SK-MEL-5 (cell line): ENCODE data around the gene BTBD10. TPM values are rescaled to one million over a fixed set of nuclear protein-coding genes. Genes with fewer than 3 reads are reported as not detected.

ENCODE experiments used
- DNase-seq: peaks from one replicate; pipeline ENCODE4 v3.0.0-alpha.2; 2016; ENCODE audit warnings: low read depth, low spot score
- in situ Hi-C: cut with HindIII; loops from 2 replicates; pipeline ENCODE4 v1.10.0; 2016; ENCODE audit warnings: low sequenced_read_pairs, high pct_unique_total_duplicates, low pct_unique_long_range_greater_than_20kb
- total RNA-seq: library from RNA; depleted of rRNA; stranded (reverse); fragments of >200 nt; shearing (Covaris generic); gene quantifications from 2 replicates; pipeline ENCODE4 v1.2.3, GENCODE V29; 2014; rRNA removed

Gene BTBD10
- total RNA-seq, 1 experiment from 2014 or later, result 101 TPM

DNA sequence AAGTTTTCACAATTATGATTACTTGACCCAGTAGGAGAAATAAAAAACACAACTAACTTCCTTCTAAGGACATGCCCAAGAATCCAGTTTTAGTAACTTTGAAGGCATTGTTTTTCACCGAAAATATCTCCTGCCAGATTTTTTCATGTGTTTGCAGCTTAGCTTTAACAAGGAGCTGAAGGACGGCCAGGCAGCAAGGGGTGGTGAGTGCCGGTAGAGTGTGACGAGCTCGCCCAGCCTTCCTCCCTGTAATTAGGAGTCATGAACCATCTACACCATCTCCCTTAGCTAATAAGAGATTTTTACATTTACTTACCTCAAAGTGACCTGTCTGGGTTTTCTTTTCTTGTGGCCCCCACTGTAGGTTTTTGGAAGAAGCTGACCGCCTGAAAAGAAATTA is 113.4 kb downstream of the BTBD10 start:
- DNase-seq, result no peak
- in situ Hi-C loops, result no loop called here

DNA sequence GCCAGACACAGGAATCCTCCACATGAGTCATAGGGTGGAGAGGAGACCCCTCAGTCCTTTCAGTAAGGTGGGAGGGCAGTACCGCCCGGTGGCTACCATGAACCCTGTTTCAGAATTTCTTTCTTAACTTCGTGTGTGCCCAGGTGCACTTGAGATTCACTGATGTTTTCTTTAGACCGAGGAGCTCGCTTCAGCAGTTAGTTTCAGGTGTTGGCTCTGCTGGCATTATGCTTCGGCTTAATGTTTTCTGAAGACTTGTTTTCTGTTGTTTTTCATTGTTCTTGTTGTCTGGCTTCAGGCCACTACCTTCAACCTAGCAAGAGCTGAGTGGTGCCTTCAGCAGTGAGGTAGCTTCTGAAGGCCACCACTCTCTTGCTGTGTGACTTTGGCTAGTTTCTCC is 114.0 kb downstream of the BTBD10 start:
- in situ Hi-C loops, result no loop called here
- DNase-seq, result no peak

DNA sequence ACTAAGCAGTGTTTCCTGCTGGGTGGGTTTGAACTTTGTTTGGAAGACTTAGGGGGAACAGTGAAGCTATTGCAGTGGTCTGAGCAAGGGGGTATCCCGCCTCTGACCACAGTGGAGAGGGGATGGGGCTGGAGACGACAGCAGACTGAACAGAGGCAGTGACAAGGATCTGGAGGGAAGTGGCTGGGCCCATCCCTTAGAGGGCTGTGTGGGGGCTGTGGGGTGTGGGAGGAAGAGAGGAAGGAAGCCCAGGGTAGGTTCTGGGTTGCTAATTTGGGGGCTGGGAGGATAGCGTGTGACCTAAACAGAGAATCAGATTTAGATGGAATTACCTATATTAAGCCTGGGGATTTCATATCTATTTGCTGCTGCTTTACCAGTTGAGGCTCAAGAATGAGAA is 114.7 kb downstream of the BTBD10 start:
- DNase-seq, result no peak
- in situ Hi-C loops, result no loop called here

DNA sequence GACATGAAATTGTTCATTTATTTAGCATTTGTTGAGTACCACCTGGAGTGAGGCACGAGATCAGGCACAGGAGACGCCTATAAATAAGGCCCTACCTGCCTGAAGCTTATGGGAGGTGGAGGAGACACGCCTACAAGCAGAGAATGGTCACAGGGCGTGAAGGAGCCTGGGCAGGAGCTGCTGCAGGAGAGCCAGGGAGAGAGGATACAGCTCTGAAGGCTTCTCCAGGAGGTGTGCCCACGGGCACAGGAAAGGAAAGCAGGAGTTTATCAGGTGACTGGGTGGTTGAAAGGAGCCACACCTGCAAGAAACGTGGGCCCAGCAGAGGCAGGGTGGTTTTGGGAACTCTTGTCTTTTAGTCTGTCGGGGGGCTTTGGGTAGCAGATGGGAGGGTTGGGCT is 115.1 kb downstream of the BTBD10 start:
- no peak for DNase-seq
- in situ Hi-C loops, result no loop called here

DNA sequence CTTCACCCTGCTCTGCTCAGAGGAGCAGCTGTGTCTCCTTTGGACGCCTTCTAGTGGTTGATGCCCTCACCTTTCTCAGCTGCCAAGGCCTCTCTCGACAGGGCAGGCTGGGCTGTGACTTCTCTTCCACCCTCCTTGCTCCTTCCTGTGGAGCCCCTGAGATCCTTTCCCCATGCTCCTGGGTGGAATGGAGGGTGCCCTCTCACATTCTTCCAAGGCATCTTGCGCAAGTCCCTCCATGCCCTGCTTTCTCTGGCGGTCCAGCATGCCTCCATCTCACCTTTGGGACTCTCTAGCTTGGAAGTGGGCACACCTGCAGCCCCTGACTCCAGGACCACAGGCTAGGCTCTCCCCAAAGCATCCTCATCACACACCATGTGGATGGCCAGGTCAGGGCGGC is 116.6 kb downstream of the BTBD10 start:
- in situ Hi-C loops, result no loop called here
- DNase-seq, result no peak

DNA sequence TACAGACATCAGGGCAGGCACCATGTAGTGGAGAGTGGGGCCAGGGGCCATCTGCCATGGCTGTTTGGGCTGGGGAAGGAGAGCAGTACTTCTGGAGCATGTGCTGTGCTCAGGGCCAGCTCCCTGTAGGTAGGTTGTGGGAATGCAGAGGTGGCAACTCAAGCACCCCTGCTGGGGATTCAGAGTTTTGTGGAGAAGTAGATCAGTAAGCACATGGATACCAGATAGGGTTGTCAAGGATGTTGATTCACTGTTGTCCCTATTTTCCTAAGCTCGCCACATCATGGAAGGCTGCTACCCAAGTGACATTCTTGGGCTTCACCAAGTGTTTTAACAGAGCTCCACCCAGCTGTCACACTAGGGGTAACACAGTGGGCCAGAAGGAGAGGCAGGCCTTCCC is 118.2 kb downstream of the BTBD10 start:
- in situ Hi-C loops, result no loop called here

DNA sequence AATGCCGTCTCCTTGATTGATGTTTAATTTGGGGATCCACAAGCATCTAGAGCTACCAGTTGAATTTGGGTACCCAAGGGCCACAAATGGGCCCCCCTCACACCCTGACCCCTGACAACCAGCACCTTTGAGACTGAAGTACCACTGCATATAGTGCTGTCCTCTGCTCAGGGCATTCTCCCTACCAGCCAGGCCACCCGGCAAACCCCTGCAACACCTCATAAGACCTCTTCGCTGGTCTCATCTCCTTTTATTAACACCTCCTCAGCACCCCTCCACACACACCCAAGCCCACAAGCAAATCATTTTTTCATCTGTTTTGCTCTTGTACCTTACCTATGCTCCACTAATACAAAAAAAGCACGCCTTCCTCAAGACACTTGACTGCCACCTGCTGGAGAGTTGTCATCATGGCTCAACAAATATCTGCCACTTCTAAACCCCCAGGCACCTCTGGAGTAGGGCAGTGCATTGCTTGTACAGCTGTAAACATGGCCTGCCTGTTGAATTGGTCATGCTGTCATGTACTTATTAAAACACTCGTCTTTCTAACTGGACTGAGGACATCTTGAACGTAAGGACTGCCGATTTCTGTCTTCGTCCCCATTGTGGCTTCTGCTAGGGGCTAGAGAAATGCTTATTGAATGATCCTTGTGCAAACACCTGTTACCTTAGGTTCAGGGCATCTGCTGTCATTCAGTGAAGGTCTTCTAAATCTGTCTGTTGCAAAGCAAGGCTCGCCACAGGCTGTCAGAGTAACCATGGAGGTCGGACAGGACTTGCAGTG is 118.9 kb downstream of the BTBD10 start:
- peak; percentile 84 for DNase-seq
- in situ Hi-C loops, result no loop called here

More for the DNA sequence above, 118.2 kb downstream of the BTBD10 start:
- DNase-seq, result no peak

DNA sequence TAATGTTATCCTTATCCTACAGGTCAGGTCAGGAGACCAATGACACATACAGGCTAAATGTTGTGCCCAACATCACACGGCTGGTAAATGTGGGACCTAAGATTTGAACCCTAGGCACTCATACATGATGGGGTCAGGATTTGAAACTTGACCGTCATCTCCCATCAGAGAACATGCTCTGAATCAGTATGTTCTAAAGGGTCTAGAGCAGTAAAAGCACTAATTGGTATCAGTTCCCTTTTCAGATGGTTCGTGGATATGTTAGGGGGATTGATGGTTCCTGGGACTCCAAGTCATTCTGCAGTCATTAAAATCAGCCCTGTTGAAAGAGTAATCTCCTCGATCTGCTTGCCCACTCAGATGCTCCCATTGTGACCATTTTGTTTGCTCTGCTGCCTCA is 120.0 kb downstream of the BTBD10 start:
- DNase-seq, result no peak
- in situ Hi-C loops, result no loop called here

DNA sequence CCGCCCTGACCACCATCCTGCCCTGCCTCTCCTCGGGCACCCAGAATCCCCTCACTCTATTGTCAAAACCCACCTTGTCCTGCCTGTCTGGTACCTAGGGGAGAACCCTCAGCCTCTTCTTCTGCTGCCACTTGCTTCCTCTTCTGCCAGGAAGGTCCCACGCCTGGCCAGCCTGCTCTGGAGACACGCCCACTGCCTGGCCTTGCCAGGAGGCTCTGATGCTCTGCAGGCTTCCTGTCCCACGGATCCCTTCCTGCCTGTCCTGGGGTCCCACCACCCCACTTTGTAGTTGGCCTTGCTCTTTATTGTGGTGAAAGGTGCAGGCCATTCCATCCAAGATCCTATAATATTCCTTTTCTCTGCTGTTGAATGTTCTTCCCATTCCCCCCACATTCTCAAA is 122.0 kb downstream of the BTBD10 start:
- in situ Hi-C loops, result no loop called here
- no peak for DNase-seq

DNA sequence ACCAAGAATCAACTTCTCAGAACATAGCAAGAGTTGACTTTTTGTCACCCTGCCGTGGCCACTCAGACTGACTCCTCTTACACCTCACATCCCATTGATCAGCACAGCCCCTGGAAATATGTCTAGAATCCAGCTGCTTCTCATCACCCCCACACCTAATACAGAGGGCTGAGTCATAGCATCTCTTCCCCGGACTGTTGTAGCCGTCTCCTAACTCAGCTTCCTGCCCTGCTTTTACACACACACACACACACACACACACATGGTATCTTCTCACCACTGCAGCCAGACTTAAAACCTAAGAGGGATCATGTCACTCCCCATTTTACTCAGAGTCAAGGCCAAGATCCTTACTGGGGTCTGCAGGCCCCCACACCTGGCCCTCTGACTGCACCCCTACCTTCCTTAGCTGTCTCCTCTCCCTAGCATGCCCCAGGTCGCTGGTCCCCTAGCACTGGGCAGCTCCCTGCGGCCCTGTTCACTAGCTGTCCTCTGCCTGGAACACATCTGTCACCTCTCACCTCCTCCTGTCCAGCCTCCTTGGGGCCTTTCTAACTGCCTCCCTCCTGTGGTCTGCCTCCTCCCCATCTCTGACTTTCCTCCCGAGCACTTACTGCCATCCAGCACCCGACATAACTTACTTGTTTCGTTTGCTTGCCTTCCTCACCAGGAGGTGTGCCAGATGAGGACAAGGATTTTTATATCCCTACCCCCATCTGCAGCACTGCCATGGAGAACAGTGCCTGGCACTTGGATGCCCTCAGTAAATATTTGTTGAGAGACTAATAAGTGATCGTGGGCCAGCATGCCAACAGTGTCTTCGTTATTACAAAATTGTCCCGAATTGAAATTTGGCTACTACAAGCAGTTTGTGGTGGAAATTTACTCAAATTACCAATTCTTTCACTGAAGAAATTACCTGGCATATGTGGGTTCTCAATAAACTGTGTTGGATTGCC is 123.5 kb downstream of the BTBD10 start:
- no peak for DNase-seq
- in situ Hi-C loops, result no loop called here

DNA sequence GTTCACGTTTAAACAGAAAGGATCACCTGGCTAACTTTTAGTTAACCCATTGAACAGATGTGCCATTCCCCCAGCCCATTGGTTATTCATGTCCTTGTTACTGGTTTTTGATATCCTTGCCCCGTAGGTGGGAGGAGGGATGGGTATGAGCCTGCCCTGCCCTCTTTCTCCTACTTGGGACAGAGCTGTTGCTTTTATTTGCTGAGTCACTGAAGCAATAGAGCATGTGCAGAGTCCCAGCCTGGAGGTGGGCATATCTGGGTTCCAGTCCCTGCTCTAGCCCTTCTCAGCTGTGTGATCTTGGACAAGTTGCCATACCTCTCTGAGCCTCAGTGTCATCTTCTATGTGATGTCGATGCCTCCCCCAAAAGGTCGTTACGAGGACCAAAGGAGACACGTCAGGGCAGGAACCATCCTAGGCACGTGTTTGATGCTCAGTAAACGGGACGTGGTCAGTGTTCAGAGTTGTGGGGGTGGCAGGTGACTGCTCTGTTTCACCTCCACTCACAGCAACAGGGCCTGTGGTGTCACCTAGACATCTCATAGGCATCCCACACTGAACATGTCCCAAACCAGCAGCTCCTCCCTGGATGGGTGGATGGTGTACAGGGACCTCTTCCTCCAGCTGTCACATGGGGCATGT is 124.5 kb downstream of the BTBD10 start:
- in situ Hi-C loops, result no loop called here
- peak; percentile 27 for DNase-seq

DNA sequence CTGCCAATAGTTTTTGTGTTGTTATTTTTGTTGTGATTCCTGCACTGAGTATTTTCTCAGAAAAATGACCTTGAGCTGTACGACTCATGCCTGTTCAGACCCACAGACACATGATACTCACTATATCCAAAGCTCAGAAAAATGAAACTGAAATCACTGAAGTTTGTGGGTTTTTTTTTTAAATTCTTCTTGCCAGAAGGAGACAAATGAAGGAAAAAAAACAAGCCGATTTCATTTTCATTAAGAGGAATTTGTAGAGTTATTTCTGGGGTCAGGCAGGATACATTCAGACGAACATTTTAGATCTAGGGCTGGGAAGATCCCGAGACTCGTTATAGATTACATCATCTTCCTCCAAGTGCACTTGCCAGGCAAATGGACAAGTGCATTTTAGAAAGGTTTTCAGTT is 125.0 kb downstream of the BTBD10 start:
- in situ Hi-C loops, result no loop called here
- peak; percentile 34 for DNase-seq

Other genes starting within 250 kb of the BTBD10 start
- 6.1 and 7.1 TPM in 2 replicates for gene BMAL1, start 185.4 kb downstream of the BTBD10 start, total RNA-seq
- gene PTH, start 32.8 kb upstream of the BTBD10 start, total RNA-seq, result not detected in 2 replicates
- gene FAR1, start 205.4 kb upstream of the BTBD10 start, total RNA-seq, result 30.0 and 35.2 TPM in 2 replicates